KMS-11 (cell line): ENCODE data around the gene MGAT3.

Experiments used
- H2AFZ ChIP-seq: fragments of 200-600 bp; sonication (generic); 2 replicates; pipeline ENCODE4 v1.6.1; 2016; ENCODE audit warnings: antibody characterized with exemption, mixed run types, low read depth
- H3K27ac ChIP-seq: fragments of 200-600 bp; sonication (generic); 2 replicates; pipeline ENCODE4 v1.6.1; 2016; ENCODE audit warnings: mild to moderate bottlenecking, mixed run types
- H3K27me3 ChIP-seq: fragments of 200-600 bp; sonication (generic); 2 replicates; pipeline ENCODE4 v1.6.1; 2017; ENCODE audit warnings: mild to moderate bottlenecking, low read depth, mixed run types, moderate library complexity; ENCODE audit not compliant: insufficient read depth
- H3K36me3 ChIP-seq: fragments of 200-600 bp; sonication (generic); 2 replicates; pipeline ENCODE4 v1.6.1; 2017; ENCODE audit warnings: mild to moderate bottlenecking, mixed run types; ENCODE audit not compliant: insufficient read depth
- H3K4me1 ChIP-seq: fragments of 200-600 bp; sonication (generic); 2 replicates; pipeline ENCODE4 v1.6.1; 2016; ENCODE audit warnings: mild to moderate bottlenecking, low read depth, mixed run types; ENCODE audit not compliant: poor library complexity, severe bottlenecking
- H3K4me2 ChIP-seq: fragments of 200-600 bp; sonication (generic); 2 replicates; pipeline ENCODE4 v1.7.0; 2016; ENCODE audit warnings: mild to moderate bottlenecking, mixed run types
- H3K4me3 ChIP-seq: fragments of 200-600 bp; sonication (generic); IDR thresholded peaks from 2 replicates; pipeline ENCODE4 v1.6.1; 2017; ENCODE audit warnings: low read depth, low read length, mixed read lengths; ENCODE audit not compliant: insufficient read depth
- H3K79me2 ChIP-seq: fragments of 200-600 bp; sonication (generic); 2 replicates; pipeline ENCODE4 v1.6.1; 2016; ENCODE audit warnings: low read depth, mixed run types; ENCODE audit not compliant: insufficient read depth
- H3K9ac ChIP-seq: fragments of 200-600 bp; sonication (generic); 2 replicates; pipeline ENCODE4 v1.6.1; 2016; ENCODE audit warnings: mild to moderate bottlenecking, mixed run types
- H4K20me1 ChIP-seq: fragments of 200-600 bp; sonication (generic); 2 replicates; pipeline ENCODE4 v1.6.1; 2016; ENCODE audit warnings: mild to moderate bottlenecking, mixed run types; ENCODE audit not compliant: insufficient read depth
- CTCF ChIP-seq: fragments of 200-600 bp; sonication (generic); conservative IDR thresholded peaks from 2 replicates; pipeline ENCODE4 v1.6.1; 2017; ENCODE audit warnings: low read depth, mild to moderate bottlenecking, antibody characterized with exemption, low read length, moderate library complexity, mixed read lengths

The MGAT3 gene

GRCh38 chr22:39445678-39446077 lies 11.1 kb upstream of the MGAT3 start:
- Histone ChIP-seq H3K27me3 (no peaks in the 10 kb centered on the region), H3K36me3 (no peaks in the 10 kb centered on the region), H3K4me2 (peak overlapping the region; percentile 96), H3K4me3 (no peak overlapping the region), H4K20me1 (no peaks in the 10 kb centered on the region), H3K9ac (peak overlapping the region; percentile 82; the same call in 1 of the 2 replicates), H3K4me1 (peaks cover 97% of the 10 kb centered on the region), H2AFZ (peak overlapping the region; percentile 15; the same call in 1 of the 2 replicates), H3K27ac (peak overlapping the region; percentile 98), H3K79me2 (peaks cover 33% of the 10 kb centered on the region)
- TF ChIP-seq CTCF, result no peak

- Histone ChIP-seq H3K27me3 (no peaks in the 10 kb centered on the region), H3K4me2 (peak overlapping the region; percentile 96), H3K4me1 (peaks cover 97% of the 10 kb centered on the region), H3K36me3 (no peaks in the 10 kb centered on the region), H3K27ac (peak overlapping the region; percentile 98), H2AFZ (peak overlapping the region; percentile 15; the same call in 1 of the 2 replicates), H3K9ac (peak overlapping the region; percentile 82; the same call in 1 of the 2 replicates), H4K20me1 (no peaks in the 10 kb centered on the region), H3K4me3 (no peak overlapping the region), H3K79me2 (peaks cover 39% of the 10 kb centered on the region)
- TF ChIP-seq CTCF, result no peak
These were observed 10.5 kb upstream of the MGAT3 start for GRCh38 chr22:39446239-39446721.

- Histone ChIP-seq H2AFZ (no peak overlapping the region), H3K4me2 (peak overlapping the region; percentile 96), H3K4me1 (peaks cover 90% of the 10 kb centered on the region), H3K79me2 (peaks cover 61% of the 10 kb centered on the region), H3K27me3 (no peaks in the 10 kb centered on the region), H4K20me1 (no peaks in the 10 kb centered on the region), H3K9ac (peak overlapping the region; percentile 82), H3K4me3 (no peak overlapping the region), H3K27ac (peak overlapping the region; percentile 98), H3K36me3 (no peaks in the 10 kb centered on the region)
- no peak for TF ChIP-seq CTCF
These were observed 8.4 kb upstream of the MGAT3 start for GRCh38 chr22:39448205-39449054.

- Histone ChIP-seq H3K4me3 (no peak overlapping the region), H3K36me3 (no peaks in the 10 kb centered on the region), H3K9ac (peak overlapping the region; percentile 82; the same call in 1 of the 2 replicates), H3K4me2 (peak overlapping the region; percentile 96), H3K79me2 (peaks cover 73% of the 10 kb centered on the region), H3K27me3 (no peaks in the 10 kb centered on the region), H3K4me1 (peaks cover 81% of the 10 kb centered on the region), H2AFZ (no peak overlapping the region), H3K27ac (peak overlapping the region; percentile 98; the same call in 1 of the 2 replicates), H4K20me1 (no peaks in the 10 kb centered on the region)
- no peak for TF ChIP-seq CTCF
These were observed 7.1 kb upstream of the MGAT3 start for GRCh38 chr22:39449708-39450107.
